Measurements from ENCODE around the gene ELP4.
"Not testable (repeated sequence)": the region's sequence is repeated elsewhere in the genome, so short reads cannot be mapped to it uniquely, and the experiment has no call there.

The ELP4 gene

GRCh38 chr11:31480930-31481329 is 28.6 kb upstream of the ELP4 start:
- no peak for TF ChIP-seq CTCF (conservative IDR thresholded peaks at IDR 0.05)
- no peak overlapping the region for H3K27ac ChIP-seq

GRCh38 chr11:31484497-31484896 is 25.1 kb upstream of the ELP4 start:
- TF ChIP-seq CTCF (conservative IDR thresholded peaks at IDR 0.05): no peak
- H3K27ac ChIP-seq: no peak overlapping the region

GRCh38 chr11:31487848-31488247 is 21.7 kb upstream of the ELP4 start:
- peak; percentile 62 for TF ChIP-seq CTCF (conservative IDR thresholded peaks at IDR 0.05)
- no peak overlapping the region for H3K27ac ChIP-seq

GRCh38 chr11:31492320-31492913 is 17.1 kb upstream of the ELP4 start:
- no peak overlapping the region for H3K27ac ChIP-seq
- TF ChIP-seq CTCF (conservative IDR thresholded peaks at IDR 0.05): no peak

- H3K27ac ChIP-seq: no peak overlapping the region
- TF ChIP-seq CTCF (conservative IDR thresholded peaks at IDR 0.05): no peak
Observed at GRCh38 chr11:31493235-31493634, 16.3 kb upstream of the ELP4 start.

- H3K27ac ChIP-seq: not testable (repeated sequence)
Observed at GRCh38 chr11:31493762-31494161, 15.8 kb upstream of the ELP4 start.

DNA sequence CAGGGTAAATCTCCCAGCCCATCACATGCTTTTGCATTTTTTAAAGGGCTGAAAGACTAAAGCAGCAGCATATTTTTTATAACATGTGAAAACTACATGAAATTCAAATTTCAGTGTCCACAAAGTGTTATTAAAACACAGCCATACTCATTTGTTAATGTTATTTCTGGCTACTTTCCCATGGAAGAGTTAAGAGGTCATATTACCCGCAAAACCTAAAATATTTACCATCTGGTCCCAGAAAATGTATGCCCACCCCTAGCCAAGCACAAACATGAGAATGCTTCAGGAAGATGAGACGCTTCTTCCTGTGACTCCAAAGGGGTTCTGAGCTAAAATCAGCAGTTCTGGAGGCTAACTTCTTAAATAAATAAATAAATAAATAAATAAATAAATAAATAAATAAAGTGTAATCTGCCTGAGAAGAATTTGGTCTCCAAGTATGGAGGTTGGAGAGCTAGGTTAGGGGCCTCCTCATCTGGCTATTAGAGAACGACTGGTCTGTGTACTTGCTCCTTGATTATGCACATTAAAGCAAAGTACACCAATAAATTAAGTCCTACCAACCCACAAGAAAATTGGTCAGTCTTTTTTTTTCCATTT is 9.9 kb upstream of the ELP4 start:
- no peak for TF ChIP-seq CTCF (conservative IDR thresholded peaks at IDR 0.05)
- H3K27ac ChIP-seq: no peak overlapping the region

- no peak overlapping the region for H3K27ac ChIP-seq
- no peak for TF ChIP-seq CTCF (conservative IDR thresholded peaks at IDR 0.05)
Observed at GRCh38 chr11:31500560-31500959, 9.0 kb upstream of the ELP4 start.

Measured in VCaP (cell line).